Uterus (tissue), 2 donors: Measurements from ENCODE around the gene SVOP.

Experiments
- CTCF ChIP-seq, 4 experiments: fragments of 200-600 bp in 2 of 4; fragments of 450-650 bp in 2 of 4; sonication (generic) in 2 of 4; IDR thresholded peaks; one replicate each; pipeline ENCODE4 v1.5.1; 2016 to 2019; ENCODE audit warnings: antibody characterized with exemption in 4 of 4, mild to moderate bottlenecking in 2 of 4, moderate library complexity in 1 of 4
- POLR2A ChIP-seq, 2 donors: fragments of 450-650 bp; IDR thresholded peaks; one replicate each; pipeline ENCODE4 v1.6.1; 2016; ENCODE audit warnings: antibody characterized with exemption in 2 of 2, mild to moderate bottlenecking in 1 of 2, moderate library complexity in 1 of 2

- TF ChIP-seq CTCF (IDR thresholded peaks at IDR 0.05) (no peak), POLR2A (IDR thresholded peaks at IDR 0.05) (no peak)
Measured at GRCh38 chr12:108972358-108972757, 48.5 kb downstream of the SVOP start.
